HG03139 (cell line): Measurements from ENCODE around the gene MCHR2.

Source experiments
- ATAC-seq: cut with Tn5 transposase; IDR thresholded peaks from one replicate; pipeline ENCODE4 v1.9.1; 2021; ENCODE audit not compliant: unreplicated experiment

MCHR2 gene

DNA sequence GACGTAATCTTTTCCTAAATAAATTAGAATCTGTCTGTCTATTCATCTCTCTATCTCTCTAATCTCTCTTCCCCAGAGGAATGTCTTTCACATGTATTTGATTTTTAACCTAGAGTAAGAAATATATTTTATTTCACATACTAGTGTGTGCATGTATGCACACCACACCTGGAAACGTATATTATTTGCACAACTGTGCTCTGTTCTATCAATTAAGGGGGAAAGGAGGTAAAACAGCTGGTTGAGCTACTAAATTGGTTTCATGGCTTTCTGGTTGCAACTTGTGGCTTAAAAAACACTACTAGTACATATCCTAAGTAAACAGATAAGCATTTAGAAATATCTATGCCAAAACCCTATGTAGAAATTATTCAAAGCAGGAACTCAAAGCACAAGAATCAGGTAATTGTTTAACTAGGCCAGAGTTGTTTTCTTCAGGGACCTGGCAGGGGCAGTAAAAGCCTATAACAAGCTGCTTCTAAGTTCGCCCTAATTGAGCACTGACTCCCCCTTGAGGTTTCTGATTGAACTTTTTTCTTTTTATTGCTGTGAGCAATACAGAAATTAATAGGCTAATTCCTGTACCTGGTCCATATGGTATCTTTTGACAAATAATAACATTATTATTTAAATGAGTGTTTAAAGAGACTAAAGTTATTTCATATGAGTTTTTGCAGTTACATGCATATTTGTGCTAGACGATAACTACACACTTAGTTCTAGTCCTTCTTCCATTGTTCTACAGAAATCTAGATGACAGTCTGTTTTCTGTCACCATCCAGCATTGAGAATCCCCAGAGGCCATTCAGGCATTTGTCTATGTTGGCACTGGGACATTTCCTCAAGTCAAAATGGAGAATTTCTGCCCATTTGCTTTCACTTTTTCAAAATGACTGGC lies 88.6 kb downstream of the MCHR2 start:
- ATAC-seq: peak; percentile 95

DNA sequence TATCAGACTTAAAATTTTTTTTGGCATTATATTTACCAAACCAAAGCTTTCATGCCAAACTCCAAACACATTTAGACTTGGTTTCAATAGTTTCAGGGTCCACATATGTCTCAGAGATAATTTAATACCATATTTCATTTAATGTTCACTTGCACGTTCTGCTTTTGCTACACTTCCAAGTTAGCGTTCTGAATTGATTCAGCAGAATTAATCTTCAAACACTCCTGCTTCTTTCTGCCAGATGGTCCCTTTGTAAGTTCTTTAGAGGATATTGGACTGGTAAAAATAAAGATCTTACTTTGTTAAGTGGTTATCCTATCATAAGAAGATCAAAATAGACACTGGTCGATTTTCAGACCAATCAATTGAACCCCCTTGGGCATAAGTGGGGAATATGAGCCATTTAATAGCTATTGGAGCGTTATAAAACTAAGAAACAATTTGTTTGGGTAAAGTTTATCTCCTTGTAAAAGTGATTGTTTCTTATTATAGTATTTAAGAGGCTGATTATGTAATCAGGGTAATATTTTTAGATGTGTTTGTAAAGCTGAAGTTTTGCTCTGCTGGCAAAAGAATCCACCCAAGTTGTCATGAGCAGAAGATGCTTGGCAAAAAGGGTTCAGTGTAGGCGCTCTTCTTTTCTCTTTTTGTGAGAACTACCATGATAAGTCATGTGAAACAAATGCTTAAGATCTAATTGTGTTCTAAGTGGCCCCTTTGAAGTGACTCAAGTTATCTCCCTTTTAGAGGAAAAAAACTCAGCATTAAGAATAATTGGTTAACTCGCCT lies 92.2 kb downstream of the MCHR2 start:
- ATAC-seq: no peak

DNA sequence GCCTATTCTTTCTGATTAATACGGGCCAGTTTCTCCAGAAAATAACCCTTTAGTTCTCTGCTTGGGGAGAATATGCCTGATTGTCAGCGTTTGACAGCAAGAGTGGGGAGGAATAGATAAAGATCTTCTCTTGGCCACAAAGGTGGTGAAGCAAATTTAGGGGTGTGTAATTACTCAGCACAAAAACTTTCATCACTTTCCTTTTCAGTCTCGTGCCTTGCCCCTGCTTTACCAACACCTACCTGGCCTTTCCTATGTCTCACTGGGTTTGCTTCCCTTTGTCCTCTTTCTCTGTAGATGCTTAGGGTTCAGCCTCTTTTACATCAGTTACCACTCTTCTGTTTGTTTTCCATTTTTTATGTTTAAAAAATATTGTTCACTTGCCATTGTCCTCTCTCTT lies 99.2 kb downstream of the MCHR2 start:
- ATAC-seq: no peak

DNA sequence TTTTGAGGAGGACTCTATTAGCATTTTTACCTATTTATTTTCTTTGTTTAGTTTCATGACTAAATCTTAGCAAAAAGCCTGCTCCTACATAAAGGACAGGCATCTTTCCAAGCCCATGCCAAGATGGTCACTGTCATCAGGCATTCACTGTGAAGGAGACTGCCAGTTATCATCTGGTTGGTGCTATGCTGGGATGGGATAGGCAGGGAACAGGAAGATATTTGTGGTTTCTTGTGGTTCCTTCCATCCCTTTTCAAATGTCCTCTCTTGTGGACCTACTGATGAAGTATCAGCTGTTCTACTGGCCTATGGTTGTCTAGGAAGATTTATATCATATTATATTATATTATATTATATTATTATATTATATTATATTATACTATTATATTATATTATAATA lies 107.0 kb downstream of the MCHR2 start:
- no peak for ATAC-seq

DNA sequence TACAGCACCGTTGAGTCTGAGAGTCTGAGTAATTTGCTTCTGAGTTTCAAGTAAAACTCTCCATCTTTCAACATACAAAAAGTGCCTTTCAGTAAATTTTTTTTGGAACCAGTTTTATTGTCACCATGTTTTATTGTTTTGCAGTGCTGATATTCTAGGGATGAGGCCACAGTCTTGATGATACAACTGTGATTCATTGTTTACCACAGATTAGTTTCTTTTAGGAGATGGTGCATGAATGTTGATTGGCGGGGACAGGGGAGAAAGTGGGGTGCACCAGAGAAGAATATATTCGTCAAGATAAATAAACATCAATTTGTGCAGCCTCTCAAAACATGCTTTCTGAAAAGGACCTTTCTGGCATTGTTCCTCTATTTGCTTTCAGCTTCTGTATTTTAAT lies 109.0 kb downstream of the MCHR2 start:
- no peak for ATAC-seq

DNA sequence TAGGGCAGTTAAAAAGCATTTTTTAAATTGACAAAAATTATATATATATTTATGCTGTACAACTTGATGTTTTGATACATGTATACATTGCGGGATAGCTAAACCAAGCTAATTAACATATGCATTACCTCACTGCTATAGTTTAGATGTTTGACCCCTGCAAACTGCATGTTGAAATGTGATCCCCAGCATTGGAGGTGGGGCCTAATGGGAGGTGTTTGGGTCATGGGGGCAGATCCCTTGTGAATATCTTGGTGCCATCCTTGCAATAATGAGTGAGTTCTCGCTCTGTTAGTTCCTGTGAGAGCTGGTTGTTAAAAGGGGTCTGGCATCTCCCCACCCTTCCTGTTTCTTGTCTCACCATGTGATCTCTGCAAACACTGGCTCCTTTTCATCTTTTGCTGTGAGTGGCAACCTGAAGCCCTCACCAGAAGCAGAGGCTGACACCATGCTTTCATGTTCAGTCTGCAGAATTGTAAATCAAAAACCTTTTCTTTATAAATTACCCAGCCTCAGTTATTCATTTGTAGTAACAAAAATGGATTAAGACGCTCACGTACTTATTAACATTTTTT lies 111.8 kb downstream of the MCHR2 start:
- ATAC-seq: no peak

DNA sequence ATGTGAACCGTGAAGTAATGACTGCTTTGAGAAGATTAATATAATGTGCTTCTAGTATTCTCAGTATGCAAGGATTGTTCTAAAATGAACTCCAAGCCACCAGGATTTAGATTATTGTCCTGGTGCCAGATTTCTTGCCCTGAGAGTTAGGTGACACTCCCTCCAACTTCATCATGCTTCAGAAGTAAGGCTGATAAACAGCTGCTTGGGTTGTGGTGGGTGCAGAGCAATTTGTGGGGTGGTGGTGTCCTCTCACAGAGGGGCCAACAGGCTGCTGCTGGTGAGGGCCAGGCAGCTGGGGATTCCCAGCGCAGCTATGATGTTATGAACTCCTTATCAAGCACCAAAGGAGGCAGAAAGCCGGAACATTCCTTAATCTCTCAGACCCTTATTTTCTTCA lies 114.6 kb downstream of the MCHR2 start:
- ATAC-seq: no peak

DNA sequence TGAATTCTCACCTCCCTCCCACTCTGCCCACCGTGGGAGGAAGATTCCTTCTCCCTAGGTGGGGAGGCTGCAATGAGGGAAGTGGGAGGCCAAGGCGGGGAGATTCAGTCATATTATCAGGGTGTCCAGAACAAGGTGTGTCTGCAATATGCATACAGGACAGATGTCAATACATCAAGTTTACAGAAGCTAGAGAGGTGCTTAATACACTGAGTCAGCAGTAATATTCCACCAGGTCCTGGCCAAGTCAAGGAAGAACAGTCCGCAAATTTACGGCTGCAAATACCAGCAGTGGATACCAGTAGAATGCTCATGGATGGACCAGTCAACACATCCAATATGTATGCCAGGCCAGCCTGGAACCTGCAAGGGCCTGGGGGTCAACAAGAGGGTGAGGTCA lies 119.0 kb downstream of the MCHR2 start:
- ATAC-seq: no peak

DNA sequence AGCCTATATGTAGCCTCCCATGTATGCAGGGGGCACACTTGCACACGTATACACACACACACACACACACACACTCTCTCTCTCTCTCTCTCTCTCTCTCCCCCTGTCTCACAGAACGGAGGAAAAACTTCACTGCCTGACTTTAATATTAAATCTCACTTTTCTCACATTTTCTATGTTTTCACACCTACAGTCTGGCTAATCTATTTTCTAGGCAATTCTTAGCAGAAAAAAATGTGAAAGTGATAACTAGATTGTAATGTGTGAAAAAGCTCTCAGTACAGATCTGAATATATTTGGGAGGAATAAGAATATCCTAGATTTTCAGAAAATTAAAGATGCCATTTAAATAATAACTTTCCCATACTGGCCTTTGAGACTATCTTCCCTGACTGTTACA lies 120.9 kb downstream of the MCHR2 start:
- ATAC-seq: no peak

DNA sequence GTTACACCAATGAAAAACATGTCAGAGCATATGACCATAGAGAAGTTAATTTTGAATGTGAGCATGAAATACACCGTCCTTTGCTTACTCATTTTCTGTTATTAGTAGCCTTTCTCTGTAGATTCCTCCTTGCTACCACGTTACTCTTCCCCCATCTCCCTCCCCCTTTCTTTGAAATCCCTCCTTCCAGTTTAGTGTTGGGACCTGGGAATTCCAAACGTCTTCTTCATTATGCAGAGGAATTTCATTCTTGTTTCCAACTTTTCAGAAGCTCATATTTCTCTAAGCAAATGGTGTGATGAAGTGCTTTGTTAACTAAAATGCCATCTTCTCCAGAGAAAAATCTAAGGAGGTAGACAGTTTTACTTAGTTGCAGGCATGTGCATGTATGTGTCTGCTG lies 122.4 kb downstream of the MCHR2 start:
- ATAC-seq: no peak
